ENCODE data around the gene PAX8. TPM values are rescaled to one million over a fixed set of nuclear protein-coding genes. Genes with fewer than 3 reads are reported as not detected.
A peak's percentile ranks its signal among the peaks of the same experiment; 100 is the strongest.

PAX8 gene
- total and polyA plus RNA-seq, 2 of the 13 experiments (the other 11 are each of a cell fraction or from before 2014, with no cell fraction given): 1.5 to 8.8 TPM

- TF ChIP-seq, protein P1, sequence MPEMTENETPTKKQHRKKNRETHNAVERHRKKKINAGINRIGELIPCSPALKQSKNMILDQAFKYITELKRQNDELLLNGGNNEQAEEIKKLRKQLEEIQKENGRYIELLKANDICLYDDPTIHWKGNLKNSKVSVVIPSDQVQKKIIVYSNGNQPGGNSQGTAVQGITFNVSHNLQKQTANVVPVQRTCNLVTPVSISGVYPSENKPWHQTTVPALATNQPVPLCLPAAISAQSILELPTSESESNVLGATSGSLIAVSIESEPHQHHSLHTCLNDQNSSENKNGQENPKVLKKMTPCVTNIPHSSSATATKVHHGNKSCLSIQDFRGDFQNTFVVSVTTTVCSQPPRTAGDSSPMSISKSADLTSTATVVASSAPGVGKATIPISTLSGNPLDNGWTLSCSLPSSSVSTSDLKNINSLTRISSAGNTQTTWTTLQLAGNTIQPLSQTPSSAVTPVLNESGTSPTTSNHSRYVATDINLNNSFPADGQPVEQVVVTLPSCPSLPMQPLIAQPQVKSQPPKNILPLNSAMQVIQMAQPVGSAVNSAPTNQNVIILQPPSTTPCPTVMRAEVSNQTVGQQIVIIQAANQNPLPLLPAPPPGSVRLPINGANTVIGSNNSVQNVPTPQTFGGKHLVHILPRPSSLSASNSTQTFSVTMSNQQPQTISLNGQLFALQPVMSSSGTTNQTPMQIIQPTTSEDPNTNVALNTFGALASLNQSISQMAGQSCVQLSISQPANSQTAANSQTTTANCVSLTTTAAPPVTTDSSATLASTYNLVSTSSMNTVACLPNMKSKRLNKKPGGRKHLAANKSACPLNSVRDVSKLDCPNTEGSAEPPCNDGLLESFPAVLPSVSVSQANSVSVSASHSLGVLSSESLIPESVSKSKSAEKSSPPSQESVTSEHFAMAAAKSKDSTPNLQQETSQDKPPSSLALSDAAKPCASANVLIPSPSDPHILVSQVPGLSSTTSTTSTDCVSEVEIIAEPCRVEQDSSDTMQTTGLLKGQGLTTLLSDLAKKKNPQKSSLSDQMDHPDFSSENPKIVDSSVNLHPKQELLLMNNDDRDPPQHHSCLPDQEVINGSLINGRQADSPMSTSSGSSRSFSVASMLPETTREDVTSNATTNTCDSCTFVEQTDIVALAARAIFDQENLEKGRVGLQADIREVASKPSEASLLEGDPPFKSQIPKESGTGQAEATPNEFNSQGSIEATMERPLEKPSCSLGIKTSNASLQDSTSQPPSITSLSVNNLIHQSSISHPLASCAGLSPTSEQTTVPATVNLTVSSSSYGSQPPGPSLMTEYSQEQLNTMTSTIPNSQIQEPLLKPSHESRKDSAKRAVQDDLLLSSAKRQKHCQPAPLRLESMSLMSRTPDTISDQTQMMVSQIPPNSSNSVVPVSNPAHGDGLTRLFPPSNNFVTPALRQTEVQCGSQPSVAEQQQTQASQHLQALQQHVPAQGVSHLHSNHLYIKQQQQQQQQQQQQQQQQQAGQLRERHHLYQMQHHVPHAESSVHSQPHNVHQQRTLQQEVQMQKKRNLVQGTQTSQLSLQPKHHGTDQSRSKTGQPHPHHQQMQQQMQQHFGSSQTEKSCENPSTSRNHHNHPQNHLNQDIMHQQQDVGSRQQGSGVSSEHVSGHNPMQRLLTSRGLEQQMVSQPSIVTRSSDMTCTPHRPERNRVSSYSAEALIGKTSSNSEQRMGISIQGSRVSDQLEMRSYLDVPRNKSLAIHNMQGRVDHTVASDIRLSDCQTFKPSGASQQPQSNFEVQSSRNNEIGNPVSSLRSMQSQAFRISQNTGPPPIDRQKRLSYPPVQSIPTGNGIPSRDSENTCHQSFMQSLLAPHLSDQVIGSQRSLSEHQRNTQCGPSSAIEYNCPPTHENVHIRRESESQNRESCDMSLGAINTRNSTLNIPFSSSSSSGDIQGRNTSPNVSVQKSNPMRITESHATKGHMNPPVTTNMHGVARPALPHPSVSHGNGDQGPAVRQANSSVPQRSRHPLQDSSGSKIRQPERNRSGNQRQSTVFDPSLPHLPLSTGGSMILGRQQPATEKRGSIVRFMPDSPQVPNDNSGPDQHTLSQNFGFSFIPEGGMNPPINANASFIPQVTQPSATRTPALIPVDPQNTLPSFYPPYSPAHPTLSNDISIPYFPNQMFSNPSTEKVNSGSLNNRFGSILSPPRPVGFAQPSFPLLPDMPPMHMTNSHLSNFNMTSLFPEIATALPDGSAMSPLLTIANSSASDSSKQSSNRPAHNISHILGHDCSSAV (CRISPR knock-in tag; IDR thresholded peaks at IDR 0.05; ENCODE audit: borderline replicate concordance): no peak
- no peak for TF ChIP-seq KDM4B (CRISPR knock-in tag; IDR thresholded peaks at IDR 0.05)
- TF ChIP-seq SMARCE1 (IDR thresholded peaks at IDR 0.05; ENCODE audit: borderline replicate concordance): no peak
- no peak for TF ChIP-seq RAD51 (IDR thresholded peaks at IDR 0.05; ENCODE audit: borderline replicate concordance)
- TF ChIP-seq ZNF713 (CRISPR knock-in tag; IDR thresholded peaks at IDR 0.05): no peak
- peak; percentile 81; the same call in 1 of the 2 replicates for TF ChIP-seq TSC22D2 (CRISPR knock-in tag; IDR thresholded peaks at IDR 0.05; ENCODE audit: borderline replicate concordance)
- no peak for TF ChIP-seq ZZZ3 (CRISPR knock-in tag; IDR thresholded peaks at IDR 0.05; ENCODE audit: borderline replicate concordance)
- TF ChIP-seq NBN (conservative IDR thresholded peaks at IDR 0.05): no peak
- TF ChIP-seq ZBTB38 (CRISPR knock-in tag; IDR thresholded peaks at IDR 0.05): no peak
- TF ChIP-seq RBAK (CRISPR knock-in tag; IDR thresholded peaks at IDR 0.05): no peak
- TF ChIP-seq ARID2 (CRISPR knock-in tag; IDR thresholded peaks at IDR 0.05; ENCODE audit: borderline replicate concordance): no peak
- no peak for TF ChIP-seq KLF15 (CRISPR knock-in tag; IDR thresholded peaks at IDR 0.05; ENCODE audit: borderline replicate concordance)
- TF ChIP-seq KDM3A (CRISPR knock-in tag; IDR thresholded peaks at IDR 0.05; ENCODE audit: low read depth): peak; percentile 76; the same call in 1 of the 2 replicates
- TF ChIP-seq PAX8 (CRISPR knock-in tag; IDR thresholded peaks at IDR 0.05; ENCODE audit: borderline replicate concordance): no peak; the same call in 1 of the 2 replicates
- TF ChIP-seq HOXD1 (CRISPR knock-in tag; IDR thresholded peaks at IDR 0.05): no peak
- peak; percentile 33; the same call in 1 of the 2 replicates for TF ChIP-seq ZNF274 (CRISPR knock-in tag; IDR thresholded peaks at IDR 0.05)
- TF ChIP-seq CCAR2 (optimal IDR thresholded peaks at IDR 0.05; ENCODE audit: low read depth, low read length): no peak
- TF ChIP-seq, protein P2, sequence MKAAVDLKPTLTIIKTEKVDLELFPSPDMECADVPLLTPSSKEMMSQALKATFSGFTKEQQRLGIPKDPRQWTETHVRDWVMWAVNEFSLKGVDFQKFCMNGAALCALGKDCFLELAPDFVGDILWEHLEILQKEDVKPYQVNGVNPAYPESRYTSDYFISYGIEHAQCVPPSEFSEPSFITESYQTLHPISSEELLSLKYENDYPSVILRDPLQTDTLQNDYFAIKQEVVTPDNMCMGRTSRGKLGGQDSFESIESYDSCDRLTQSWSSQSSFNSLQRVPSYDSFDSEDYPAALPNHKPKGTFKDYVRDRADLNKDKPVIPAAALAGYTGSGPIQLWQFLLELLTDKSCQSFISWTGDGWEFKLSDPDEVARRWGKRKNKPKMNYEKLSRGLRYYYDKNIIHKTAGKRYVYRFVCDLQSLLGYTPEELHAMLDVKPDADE (CRISPR knock-in tag; IDR thresholded peaks at IDR 0.05): no peak
- TF ChIP-seq ZNF230 (CRISPR knock-in tag; IDR thresholded peaks at IDR 0.05): no peak
- TF ChIP-seq ZNF629 (CRISPR knock-in tag; conservative IDR thresholded peaks at IDR 0.05): peak; percentile 94
- TF ChIP-seq WIZ (CRISPR knock-in tag; IDR thresholded peaks at IDR 0.05): no peak
- TF ChIP-seq NFYC (CRISPR knock-in tag; IDR thresholded peaks at IDR 0.05): no peak
- no peak for TF ChIP-seq HES4 (CRISPR knock-in tag; IDR thresholded peaks at IDR 0.05; ENCODE audit: borderline replicate concordance)
Measured at GRCh38 chr2:113219889-113220641, 58.7 kb downstream of the PAX8 start (continued).
